CD4-positive, alpha-beta T cell treated with Interleukin-1 beta for 1 hour (primary cell): ENCODE measurements around the gene SRSF2.
"Not testable (repeated sequence)": the region's sequence is repeated elsewhere in the genome, so short reads cannot be mapped to it uniquely, and the experiment has no call there.

Experiments used
- DNase-seq, 2 donors: peaks; one replicate each; pipeline ENCODE4 v3.0.0-alpha.2; 2020 to 2022

SRSF2 gene

DNA sequence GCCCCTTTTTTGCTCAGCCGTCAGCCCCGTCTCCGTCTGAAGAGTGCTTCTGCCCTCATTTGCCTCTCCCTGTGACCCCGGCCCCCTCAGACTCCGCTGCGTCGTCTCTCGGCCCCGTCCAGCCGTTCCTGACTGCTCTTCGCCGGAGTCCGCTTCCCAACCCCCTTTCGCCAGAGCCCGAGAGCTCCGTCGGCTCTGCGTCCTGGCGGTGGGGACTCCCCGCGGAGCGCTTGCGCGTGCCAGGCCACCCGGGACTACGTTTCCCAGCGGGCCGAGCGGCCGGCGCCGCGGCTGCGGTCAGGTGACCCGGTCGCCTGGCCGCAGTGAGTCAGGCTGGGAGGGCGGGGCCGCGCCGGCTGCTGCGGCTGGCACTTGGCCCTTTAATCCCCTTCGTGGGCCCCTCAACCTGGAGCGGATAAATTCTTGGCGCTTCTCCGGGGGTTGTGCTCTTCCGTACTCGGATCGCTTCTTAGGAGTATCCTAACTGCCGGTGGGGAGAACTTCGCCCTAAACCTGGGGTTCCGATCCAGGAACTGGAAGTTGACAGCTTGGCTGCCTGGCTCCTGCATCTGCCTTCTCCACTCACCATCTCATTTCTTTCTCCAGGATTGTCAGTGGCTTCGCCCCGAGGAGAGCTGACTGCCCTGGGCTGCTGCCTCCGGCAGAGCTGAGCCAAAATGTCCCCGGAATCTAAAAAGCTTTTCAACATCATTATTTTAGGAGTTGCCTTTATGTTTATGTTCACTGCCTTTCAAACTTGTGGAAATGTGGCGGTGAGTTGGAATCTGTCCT, 741 bp upstream of the SRSF2 start, which contains the start of gene MFSD11:
Gene MFSD11, plus strand, starts transcription at position 444 of the 792 bp plus-strand sequence. Its CDS starts 234 bp downstream, at position 678.
- peak; percentile 93 to 94 for DNase-seq

DNA sequence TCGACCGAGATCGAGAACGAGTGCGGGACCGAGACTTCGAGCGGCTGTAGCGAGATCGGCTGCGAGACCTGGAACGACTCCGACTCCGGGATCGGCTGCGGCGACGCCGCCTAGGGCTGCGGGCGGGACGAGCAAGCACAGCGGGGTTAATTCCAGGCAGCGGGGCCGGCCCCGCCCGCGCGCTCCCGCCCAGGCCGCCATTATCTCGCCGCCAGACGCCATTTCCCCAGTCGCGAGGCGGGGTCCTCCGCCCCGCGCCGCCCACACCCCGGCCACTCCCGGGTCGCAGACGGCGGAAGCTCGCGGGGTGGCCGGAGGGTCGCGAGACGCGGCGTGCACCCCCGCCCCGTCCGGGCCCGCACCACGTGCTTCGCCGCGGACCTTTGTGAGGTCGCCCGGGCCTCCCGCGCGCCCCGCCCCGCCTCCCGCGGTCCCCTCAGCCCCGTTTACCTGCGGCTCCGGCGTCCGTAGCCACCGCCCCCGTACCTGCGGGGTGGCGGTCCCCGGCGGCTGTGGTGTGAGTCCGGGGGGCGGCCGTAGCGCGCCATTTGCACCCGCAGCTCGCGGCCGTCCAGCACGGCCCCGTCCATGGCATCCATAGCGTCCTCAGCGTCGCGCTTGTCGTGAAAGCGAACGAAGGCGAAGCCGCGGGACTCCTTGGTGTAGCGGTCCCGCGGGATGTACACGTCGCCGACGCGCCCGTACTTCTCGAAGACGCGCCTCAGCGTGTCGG, 616 bp downstream of the SRSF2 start:
- peak; percentile 72 for DNase-seq

DNA sequence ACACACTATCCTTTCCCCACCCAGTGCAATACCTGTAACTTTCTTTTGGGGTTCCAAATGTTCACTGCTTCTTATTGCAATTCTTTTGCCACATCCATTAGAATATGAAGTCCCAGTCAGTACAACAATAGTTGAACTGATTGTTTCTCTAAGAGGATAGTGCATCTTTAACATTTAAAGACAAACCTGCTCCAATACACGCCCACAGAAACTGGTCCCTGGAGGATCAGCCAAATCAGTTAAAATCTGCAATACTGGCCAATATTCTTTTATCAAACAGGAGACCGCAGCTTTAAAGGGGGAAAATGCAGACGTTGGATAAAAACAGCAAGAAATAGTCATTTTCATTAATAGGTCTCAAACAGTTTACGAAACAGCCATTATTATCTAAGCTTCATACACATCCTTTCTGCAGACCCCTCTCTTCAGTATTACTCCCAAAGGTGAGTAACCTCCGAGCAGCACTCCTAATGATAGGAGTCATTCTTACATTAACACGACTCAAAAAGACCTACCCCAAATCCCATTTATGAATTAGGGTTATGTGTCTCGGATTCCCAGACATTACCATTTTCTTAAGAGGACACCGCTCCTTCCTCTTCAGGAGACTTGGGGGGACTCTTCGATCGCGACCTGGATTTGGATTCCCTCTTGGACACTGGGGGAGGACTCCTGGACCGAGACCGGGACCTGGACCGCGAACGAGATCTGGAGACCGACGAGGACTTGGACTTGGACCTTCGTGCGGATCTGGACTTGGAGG, 1.4 kb downstream of the SRSF2 start:
- no peak for DNase-seq

DNA sequence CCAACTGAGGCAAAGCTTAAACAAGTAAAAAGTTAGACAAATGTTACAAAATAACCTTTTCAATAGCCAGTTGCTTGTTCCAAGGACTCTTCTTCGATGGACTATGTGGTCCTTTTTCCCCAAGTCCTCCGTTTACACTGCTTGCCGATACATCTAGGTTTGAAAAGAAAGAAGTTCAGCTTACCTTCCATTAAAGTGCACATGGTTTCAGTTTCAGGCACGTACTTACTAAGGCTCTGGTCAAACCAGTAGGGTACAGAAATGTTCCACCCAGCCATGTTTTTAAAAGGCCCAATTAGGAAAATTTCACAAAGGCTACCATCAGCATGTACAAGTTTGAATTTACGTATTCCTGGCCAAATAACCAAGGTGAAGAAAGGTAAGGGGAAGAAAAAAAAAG, 2.1 kb downstream of the SRSF2 start:
- peak in 1 of 2 donors; percentile 50 for DNase-seq

DNA sequence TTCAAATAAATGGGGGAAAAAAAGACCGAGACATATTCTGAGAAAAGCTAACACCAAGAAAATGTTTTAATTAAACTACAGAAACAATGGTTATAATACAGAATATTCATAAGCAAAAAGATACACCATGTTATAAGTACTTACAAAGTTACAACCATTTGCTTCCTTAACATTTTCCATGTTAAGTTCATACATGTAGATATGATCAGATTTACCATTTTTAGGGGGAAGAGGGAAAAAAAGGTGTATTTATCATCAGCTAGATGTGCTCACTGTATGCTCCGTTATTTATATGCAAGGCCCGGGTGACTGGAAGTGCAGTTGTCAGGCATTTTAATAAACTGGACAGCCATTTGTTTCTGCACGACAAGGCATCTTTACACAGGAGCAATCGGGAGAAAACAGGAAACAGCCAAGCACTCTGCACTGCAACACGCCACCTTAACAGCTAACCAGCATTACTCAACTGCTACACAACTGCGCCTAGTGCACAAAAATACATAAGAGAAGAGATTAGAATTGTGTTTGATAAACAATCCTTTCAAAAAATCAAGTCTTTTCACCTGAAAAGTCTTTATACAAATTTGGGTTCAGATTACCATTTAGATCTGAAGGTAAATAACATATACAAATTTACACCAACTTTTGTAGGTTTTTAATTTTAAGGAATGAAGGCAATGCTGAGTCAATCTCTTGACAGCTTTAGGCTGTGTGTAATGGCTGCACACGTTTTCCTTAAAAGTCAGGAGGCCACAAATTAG, 2.9 kb downstream of the SRSF2 start:
- no peak for DNase-seq

DNA sequence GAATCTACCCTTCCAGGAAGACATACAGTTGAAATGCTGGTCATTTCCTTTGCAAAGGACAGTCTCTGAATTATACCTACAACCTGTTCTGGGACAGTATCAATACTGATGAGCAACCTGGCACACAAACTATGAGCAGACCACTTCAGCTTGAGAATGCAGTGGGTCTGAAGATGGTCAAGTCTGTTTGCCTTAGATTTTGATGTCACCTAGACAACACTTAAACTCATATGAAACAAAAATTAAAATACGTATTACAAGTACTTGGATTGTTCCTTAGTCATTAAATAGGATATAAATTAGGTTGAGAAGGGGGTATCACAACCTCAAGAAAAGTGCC, 3.5 kb downstream of the SRSF2 start:
- DNase-seq, result no peak

DNA sequence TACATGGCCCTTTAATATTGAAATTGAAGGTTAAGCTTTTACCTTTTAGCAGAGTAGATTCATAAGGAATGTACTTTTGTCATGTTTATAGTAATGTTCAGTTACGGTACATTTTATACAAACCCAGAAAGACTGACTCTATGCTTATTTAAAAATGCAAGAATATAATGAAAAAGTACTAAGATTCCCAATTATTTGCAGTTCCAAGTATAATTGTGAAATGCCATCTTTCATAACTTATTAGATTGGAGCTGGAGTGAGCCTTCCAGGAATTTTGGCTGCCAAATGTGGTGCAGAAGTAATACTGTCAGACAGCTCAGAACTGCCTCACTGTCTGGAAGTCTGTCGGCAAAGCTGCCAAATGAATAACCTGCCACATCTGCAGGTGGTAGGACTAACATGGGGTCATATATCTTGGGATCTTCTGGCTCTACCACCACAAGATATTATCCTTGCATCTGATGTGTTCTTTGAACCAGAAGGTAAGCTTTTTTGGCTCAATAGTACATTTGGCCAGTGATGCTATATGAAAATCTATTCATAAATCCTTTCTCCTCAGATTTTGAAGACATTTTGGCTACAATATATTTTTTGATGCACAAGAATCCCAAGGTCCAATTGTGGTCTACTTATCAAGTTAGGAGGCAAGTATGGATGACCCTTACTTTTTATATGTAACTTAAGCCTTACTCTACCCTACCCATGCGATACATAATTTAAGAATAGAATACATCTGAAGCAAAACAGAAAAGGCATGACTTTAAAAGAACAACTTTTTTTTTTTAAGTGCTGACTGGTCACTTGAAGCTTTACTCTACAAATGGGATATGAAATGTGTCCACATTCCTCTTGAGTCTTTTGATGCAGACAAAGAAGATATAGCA, 4.2 kb downstream of the SRSF2 start:
- no peak for DNase-seq

DNA sequence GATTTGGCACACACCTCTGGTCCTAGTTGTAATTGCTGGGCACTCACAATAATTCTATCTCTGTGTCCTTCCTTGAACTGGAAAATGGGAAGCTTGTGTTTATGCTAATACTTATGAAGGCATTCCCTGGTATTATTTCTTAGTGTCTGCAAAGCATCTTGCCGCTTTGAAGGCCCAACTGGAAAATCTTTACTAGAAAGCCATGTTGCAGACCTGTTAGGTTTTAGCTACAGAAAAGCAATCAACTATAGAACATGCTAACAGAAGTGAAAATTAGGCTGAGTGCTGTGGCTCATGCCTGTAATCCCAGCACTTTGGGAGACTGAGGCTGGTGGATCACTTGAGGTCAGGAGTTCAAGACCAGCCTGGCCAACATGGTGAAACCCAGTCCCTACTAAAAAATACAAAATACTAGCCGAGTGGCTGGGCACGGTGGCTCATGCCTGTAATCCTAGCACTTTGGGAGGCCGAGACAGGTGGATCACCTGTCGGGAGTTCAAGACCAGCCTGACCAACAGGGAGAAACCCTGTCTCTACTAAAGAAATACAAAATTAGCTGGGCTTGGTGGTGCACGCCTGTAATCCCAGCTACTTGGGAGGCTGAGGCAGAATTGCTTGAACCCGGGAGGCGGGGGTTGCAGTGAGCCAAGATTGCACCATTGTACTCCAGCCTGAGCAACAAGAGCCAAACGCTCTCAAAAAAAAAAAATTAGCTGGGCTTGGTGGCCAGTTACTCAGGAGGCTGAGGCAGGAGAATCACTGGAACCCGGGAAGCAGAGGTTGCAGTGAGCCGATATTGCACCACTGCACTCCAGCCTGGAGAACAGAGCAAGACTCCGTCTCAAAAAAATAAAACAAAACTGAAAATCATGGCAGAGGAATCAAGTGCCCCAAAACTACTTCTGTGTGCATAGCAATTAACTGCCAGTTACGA, 5.1 kb downstream of the SRSF2 start:
- DNase-seq, result not testable (repeated sequence)

DNA sequence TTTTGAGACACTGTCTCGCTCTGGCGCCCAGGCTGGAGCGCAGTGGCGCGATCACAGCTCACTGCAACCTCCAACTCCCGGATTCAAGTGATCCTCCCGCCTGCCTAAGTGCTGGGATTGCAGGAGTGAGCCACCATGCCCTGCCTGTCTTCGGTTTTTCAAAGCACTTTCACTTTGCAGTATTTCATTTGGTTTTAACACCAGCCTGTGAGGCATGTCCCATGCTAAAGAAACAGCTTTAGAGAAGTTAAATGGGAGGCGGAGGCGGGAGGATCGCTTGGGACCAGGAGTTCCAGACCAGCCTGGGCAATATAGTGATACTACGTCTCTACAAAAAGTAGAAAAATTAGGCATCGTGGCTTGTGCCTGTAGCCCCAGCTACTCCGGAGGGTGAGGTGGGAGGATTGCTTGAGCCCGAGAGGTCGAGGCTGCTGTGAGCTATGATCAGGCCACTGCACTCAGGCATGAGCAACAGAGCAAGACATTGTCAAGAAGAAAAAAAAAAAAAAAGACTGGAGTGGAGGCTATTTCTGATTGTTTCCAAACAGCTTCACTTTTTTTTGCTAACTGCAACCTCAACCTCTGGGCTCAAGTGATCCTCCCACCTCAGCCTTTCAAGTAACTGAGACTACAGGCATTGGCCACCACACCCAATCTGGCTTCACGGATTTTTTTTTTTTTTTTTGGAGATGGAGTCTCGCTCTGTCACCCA, 9.2 kb downstream of the SRSF2 start:
- peak in 1 of 2 donors; percentile 44 for DNase-seq

DNA sequence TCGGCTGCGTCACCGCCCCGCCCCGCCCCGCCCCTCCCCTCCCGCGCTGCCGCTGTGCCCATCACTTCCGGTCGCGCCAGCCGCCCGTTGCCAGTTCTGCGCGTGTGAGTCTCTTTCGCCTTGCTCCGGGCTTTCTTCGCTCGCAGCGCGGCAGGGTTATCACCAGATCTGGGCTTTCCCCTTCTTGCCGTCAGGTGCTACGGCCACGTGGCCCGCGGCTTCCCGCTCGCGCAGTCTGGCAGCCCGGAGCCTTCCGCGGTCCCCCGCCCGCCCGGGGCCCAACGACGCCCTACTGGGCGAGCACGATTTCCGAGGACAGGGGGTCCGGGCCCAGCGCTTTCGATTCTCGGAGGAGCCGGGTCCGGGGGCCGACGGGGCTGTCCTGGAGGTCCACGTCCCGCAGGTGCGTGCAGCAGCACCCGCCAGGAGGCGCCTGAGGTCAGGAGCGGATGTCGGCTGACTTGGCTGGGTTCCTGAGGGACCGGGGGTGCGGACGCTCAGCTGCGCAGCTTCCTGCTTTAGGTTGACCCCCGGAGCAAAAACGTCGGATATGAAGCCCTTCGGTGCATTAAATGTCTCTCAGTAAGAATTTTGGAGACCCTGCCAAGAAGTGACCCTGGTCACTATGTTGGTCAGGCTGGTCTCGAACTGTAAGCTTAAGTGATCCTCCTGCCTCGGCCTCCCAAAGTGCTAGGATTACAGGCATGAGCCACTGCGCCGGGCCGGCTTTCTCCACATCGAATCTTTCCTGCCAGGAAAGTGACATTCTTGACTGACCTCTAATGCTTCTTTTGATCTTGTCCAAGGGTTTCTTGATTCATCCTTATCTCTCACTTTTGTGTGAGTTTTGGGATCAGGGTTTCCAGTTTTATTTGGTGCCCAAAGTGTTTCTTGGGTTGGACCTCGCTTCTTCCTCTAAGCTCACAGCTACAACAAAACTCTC, 10.1 kb downstream of the SRSF2 start, which contains the start of gene METTL23:
Gene METTL23, plus strand, starts transcription at position 64 of the 943 bp plus-strand sequence. CDS start 2,872 bp downstream, outside the sequence.
- no peak for DNase-seq

DNA sequence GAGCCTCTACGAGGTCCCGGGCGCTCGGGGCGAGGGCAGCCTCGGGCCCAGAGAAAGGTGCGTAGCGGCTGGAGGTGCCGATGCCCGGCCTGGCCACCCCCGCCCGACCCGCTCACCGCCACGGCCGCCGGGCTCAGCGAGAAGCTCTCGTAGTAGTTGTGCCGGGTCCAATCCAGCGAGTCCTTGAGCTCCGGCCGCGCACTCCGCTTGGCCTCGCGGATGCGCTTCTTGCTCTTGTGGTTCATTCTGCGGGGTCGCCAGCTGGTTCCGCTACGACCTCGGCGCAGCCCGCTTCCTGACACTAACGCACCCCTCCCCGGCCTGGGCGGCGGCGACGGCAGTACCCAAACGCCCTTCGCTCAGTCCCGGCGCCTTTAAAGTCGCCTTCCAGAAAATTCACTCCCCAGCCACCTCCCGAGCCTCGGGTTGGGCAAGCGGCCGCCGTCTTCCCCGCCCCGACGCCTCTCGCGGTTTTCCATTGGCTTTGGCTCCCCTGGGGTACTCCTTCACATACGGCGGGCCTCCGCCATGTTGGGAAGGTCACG, 10.8 kb downstream of the SRSF2 start, which contains the start of gene JMJD6:
Gene JMJD6, minus strand, starts transcription at position 376 of the 545 bp plus-strand sequence. Its CDS starts 131 bp downstream, at position 245.
- DNase-seq, result peak; percentile 97

DNA sequence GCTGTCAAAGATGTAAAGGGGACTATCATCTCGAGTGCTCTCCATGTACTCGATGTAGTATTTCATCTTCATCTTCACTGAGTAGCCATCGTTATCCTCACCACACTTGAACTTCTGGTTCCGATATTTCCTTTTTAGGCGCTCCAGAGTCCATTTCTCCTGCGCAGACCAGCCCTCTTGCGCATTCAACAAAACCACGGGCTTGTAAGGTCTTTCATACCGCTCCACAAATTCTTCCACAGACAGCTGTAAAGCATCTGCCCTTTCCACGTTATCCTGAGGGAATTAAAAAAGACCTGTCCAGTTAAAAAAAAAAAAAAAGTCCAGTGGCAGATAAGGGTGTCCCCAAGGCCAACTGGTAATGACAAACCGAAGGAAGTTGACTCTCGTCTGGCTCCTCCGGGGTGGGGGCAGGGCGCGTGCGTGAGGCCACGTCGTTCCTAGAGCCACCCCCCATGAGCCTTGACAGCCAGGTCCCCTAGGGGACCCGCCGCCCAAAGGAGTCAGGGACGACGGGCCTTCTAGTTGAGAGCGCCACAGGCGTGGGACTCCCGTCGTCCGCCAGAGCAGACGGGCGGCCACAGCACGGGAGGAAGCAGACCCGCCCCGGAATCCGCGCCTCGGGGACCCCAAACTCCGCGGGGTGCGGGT, 11.4 kb downstream of the SRSF2 start:
- peak; percentile 74 to 80 for DNase-seq

DNA sequence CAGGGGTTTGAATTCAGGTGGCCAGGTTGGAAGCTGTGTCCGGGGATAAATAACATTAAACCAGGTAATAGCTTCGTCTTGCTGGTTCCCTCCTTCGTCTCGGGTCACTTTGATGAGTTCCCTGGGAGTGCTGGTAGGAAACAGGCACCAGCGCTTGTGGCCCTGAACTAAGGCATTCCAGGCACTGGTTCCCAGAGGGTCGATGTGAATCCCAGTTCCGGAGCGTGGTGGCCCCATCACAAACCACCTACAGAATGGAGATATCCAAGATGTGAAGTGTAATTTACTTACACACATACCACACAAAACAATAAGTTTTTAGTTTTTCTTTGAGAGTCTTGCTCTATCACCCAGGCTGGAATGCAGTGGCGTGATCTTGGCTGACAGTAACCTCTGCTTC, 13.3 kb downstream of the SRSF2 start:
- DNase-seq, result no peak

DNA sequence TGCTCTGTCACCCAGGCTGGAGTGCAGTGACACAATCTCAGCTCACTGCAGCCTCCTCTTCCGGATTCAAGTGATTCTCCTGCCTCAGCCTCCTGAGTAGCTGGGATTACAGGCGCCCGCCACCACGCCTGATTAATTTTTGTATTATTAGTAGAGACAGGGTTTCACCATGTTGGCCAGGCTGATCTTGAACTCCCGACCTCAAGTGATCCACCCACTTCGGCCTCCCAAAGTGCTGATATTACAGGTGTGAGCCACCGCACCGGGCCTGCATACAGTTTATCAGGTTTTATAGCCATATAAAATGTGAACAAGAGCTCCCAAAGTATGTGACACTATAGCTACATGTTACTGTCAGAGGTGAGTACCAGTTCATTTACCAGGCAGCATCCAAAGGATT, 14.2 kb downstream of the SRSF2 start:
- not testable (repeated sequence) for DNase-seq

DNA sequence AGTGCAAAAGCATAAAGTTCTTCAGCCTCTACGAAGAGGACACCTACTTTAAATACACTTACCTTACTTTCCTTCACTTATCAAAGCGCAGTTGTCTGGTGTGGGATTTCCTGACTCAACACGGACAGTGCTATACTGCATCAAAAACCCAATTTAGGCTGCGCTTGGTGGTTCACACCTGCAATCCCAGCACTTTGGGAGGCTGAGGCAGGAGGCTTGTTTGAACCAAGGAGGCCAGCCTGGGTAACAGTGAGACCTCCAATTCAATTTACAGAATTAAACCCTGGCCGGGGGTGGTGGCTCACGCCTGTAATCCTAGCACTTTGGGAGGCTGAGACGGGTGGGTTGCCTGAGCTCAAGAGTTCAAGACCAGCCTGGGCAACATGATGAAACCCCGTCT, 14.9 kb downstream of the SRSF2 start:
- DNase-seq, result no peak

DNA sequence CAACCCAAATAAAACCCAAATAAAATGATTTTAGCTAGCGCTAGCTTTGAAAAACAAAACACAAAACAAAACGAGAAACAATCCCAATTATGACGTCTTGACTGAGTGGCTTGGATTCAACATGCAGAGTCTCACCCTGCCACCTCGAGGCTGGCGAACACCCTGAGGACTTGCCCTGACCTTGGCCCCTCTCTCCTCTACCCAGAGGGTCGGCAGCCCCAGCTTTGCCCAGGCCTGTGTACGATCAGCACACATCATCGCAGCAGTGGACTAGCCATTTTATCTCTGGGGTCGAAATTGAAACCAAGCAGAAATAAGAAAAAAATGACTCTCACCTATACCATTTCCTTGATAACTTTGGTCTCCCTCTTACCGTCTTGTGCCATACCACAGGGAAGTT, 15.7 kb downstream of the SRSF2 start:
- no peak for DNase-seq

DNA sequence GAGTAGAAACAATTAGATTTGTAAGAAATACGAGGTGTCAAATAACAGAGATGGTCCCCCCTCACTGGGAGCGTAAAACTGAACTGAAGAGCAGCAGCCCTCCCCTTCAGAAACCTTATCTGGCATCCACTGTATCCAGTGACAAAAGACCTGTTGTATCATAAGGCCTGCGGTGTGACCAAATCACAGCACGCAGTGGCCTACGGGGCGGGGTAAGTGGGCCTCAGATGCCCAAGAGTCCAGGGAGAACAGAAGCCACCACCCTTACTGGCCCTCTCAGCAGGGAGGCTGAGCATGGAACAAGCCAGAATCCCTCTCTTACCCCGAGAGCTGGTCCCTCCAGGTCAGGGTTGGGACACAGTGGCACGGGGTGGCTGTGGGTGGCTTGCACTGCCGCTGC, 16.2 kb downstream of the SRSF2 start:
- no peak for DNase-seq
